Muscle of leg (tissue), 11 donors: Measurements from ENCODE around the gene CRISP3. TPM values are rescaled to one million over a fixed set of nuclear protein-coding genes. Genes with fewer than 3 reads are reported as not detected.

Experiments
- DNase-seq: peaks from one replicate; pipeline ENCODE4 v3.0.0; 2013
- H3K27ac ChIP-seq: one replicate; pipeline ENCODE4 v1.5.1; 2013; ENCODE audit warnings: mild to moderate bottlenecking, low read length, control low read depth
- H3K27me3 ChIP-seq: one replicate; pipeline ENCODE4 v1.6.1; 2013; ENCODE audit warnings: low read length; ENCODE audit not compliant: control insufficient read depth, insufficient read depth
- H3K36me3 ChIP-seq: one replicate; pipeline ENCODE4 v1.6.1; 2013; ENCODE audit warnings: low read length; ENCODE audit not compliant: control insufficient read depth, insufficient read depth
- H3K4me1 ChIP-seq: one replicate; pipeline ENCODE4 v1.6.1; 2013; ENCODE audit warnings: low read length; ENCODE audit not compliant: control insufficient read depth, insufficient read depth
- H3K4me3 ChIP-seq: one replicate; pipeline ENCODE4 v1.5.1; 2013; ENCODE audit warnings: low read length, control low read depth
- H3K9me3 ChIP-seq: replicated peaks from 2 replicates; pipeline ENCODE4 v1.6.1; 2013; ENCODE audit warnings: low read depth, low read length; ENCODE audit not compliant: control insufficient read depth
- WGBS: methylation state at CpG from one replicate; pipeline ENCODE4 v1.1.5; 2013; ENCODE audit warnings: missing lambda C conversion rate; ENCODE audit not compliant: insufficient coverage; 5-methylcytosine and 5-hydroxymethylcytosine counted together
- polyA plus RNA-seq, 8 donors: library from polyadenylated mRNA; unstranded; fragments of 120-200 nt; gene quantifications; one replicate each; pipeline versions ENCODE4 v1.2.1 to v1.2.3, GENCODE V29; 2013; ENCODE audit warnings: inconsistent platforms in 1 of 8, low replicate concordance in 1 of 8; ENCODE audit not compliant: insufficient read length in 8 of 8, insufficient read depth in 1 of 8
- total RNA-seq: library from RNA; stranded (reverse); fragments of 120-200 nt; gene quantifications from one replicate; pipeline ENCODE4 v1.2.4, GENCODE V29; 2013

The CRISP3 gene
- total and polyA plus RNA-seq, 9 donors, result 0.04 to 0.43 (median 0.25) TPM; not detected in 1

- no peak for DNase-seq
- peaks cover 10% of the 10 kb centered on the region for H3K9me3 ChIP-seq
- no peaks in the 10 kb centered on the region for H3K4me1 ChIP-seq
- no peaks in the 10 kb centered on the region for H3K36me3 ChIP-seq
- H3K27me3 ChIP-seq, result no peaks in the 10 kb centered on the region
- H3K4me3 ChIP-seq, result no peak overlapping the region
- no peak overlapping the region for H3K27ac ChIP-seq
Observed at GRCh38 chr6:49698478-49698877, 45.7 kb downstream of the CRISP3 start.

DNA sequence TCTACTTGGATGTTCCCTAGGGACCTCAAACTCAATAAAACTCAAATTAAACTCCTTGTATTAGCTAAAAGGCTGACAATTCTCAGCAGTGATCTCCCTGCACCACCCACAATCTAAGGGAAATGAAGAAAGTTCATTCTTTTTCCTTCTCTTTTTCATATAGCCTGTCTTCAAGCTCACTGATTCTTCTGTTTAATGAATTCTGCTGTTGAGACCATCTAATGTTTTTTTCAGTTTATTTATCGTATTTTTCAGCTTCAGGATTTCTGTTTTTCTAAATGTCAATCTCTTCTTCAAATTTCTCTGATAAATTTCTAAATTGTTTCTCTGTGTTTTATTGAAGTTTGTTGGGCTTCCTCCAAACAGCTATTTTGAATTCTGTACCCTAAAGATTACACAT, 50.7 kb downstream of the CRISP3 start:
- DNase-seq, result no peak
- Histone ChIP-seq H3K9me3 (peaks cover 10% of the 10 kb centered on the region), H3K4me1 (no peaks in the 10 kb centered on the region), H3K27ac (no peak overlapping the region), H3K36me3 (no peaks in the 10 kb centered on the region), H3K4me3 (no peak overlapping the region), H3K27me3 (no peaks in the 10 kb centered on the region)
- WGBS, result no CpG with 5 or more reads among the region's 1 CpG

DNA sequence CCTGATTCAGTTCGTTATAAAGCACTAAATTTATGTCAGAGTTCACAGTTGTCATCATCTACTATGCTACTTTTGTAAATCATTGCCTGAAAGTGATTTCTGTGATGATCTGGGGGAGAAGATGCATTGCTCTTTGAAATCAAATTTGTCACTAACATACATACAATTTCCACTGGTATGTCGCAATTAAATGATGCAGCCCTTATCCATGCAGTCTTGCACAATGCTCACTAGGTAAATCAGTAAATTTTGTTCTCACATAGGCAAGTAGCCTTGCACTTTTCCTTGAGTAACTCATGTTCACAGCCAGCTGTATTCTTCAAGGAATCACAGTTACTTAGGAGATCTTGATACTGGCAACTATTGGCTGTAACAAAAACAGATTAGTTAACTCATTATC, 51.7 kb downstream of the CRISP3 start:
- Histone ChIP-seq H3K27ac (no peak overlapping the region), H3K4me1 (no peaks in the 10 kb centered on the region), H3K9me3 (peaks cover 10% of the 10 kb centered on the region), H3K27me3 (no peaks in the 10 kb centered on the region), H3K4me3 (no peak overlapping the region), H3K36me3 (no peaks in the 10 kb centered on the region)
- DNase-seq, result no peak
- WGBS, result no CpG with 5 or more reads among the region's 2 CpGs

Other genes with a start within 250 kb of the CRISP3 start
- not detected for gene GLYATL3, start 244.5 kb downstream of the CRISP3 start, total RNA-seq
- gene GLYATL3, start 244.5 kb downstream of the CRISP3 start, polyA plus RNA-seq, result under 1 TPM in 1 of 8 donors, not detected in 7; 0.11 TPM
- gene C6orf141, start 193.7 kb downstream of the CRISP3 start, total RNA-seq, result 1.7 TPM
- gene C6orf141, start 193.7 kb downstream of the CRISP3 start, polyA plus RNA-seq, result 1 to 10 TPM; 1.1 to 3.4 (median 2.0) TPM
- gene RHAG, start 107.5 kb downstream of the CRISP3 start, total RNA-seq, result 0.35 TPM
- 1 to 10 TPM in 3 of 8 donors, under 1 TPM in 5; 0.20 to 1.5 (median 0.96) TPM for gene RHAG, start 107.5 kb downstream of the CRISP3 start, polyA plus RNA-seq
- gene CRISP2, start 30.8 kb downstream of the CRISP3 start, total RNA-seq, result not detected
- gene CRISP2, start 30.8 kb downstream of the CRISP3 start, polyA plus RNA-seq, result not detected
- gene PGK2, start 42.9 kb upstream of the CRISP3 start, total RNA-seq, result not detected
- not detected for gene PGK2, start 42.9 kb upstream of the CRISP3 start, polyA plus RNA-seq
- gene CRISP1, start 122.1 kb upstream of the CRISP3 start, total RNA-seq, result not detected
- gene CRISP1, start 122.1 kb upstream of the CRISP3 start, polyA plus RNA-seq, result under 1 TPM in 1 of 8 donors, not detected in 7; 0.50 TPM
- gene DEFB114, start 219.8 kb upstream of the CRISP3 start, total RNA-seq, result not detected
- not detected for gene DEFB114, start 219.8 kb upstream of the CRISP3 start, polyA plus RNA-seq
- not detected for gene DEFB113, start 225.2 kb upstream of the CRISP3 start, total RNA-seq
- not detected for gene DEFB113, start 225.2 kb upstream of the CRISP3 start, polyA plus RNA-seq